NB4 (cell line): ENCODE data around the gene NCAM2.

Source experiments
- MYC ChIP-seq: IDR thresholded peaks from 2 replicates; pipeline ENCODE4 v1.6.1; 2011; ENCODE audit warnings: low read depth, low read length
- POLR2A ChIP-seq: IDR thresholded peaks from 2 replicates; pipeline ENCODE4 v1.6.1; 2011; ENCODE audit warnings: mild to moderate bottlenecking; ENCODE audit not compliant: insufficient read length; ENCODE audit errors: extremely low read depth
- TF ChIP-seq, protein P1 (sequence below): IDR thresholded peaks from one replicate; pipeline ENCODE4 v1.5.1; 2012; ENCODE audit warnings: low read depth, low read length

- TF ChIP-seq, protein P1, sequence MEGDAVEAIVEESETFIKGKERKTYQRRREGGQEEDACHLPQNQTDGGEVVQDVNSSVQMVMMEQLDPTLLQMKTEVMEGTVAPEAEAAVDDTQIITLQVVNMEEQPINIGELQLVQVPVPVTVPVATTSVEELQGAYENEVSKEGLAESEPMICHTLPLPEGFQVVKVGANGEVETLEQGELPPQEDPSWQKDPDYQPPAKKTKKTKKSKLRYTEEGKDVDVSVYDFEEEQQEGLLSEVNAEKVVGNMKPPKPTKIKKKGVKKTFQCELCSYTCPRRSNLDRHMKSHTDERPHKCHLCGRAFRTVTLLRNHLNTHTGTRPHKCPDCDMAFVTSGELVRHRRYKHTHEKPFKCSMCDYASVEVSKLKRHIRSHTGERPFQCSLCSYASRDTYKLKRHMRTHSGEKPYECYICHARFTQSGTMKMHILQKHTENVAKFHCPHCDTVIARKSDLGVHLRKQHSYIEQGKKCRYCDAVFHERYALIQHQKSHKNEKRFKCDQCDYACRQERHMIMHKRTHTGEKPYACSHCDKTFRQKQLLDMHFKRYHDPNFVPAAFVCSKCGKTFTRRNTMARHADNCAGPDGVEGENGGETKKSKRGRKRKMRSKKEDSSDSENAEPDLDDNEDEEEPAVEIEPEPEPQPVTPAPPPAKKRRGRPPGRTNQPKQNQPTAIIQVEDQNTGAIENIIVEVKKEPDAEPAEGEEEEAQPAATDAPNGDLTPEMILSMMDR: no peak
- TF ChIP-seq MYC (no peak), POLR2A (no peak)
These were observed 32.4 kb upstream of the NCAM2 start for GRCh38 chr21:20965816-20966215.
